GM12874 (cell line): Measurements from ENCODE around the gene RNF130.

Experiments used
- TF ChIP-seq, protein P1 (sequence below): IDR thresholded peaks from 2 replicates; pipeline ENCODE4 v1.5.1; 2011; ENCODE audit warnings: low read depth, mild to moderate bottlenecking, control low read depth, low read length, moderate library complexity; ENCODE audit not compliant: insufficient read depth

The RNF130 gene

DNA sequence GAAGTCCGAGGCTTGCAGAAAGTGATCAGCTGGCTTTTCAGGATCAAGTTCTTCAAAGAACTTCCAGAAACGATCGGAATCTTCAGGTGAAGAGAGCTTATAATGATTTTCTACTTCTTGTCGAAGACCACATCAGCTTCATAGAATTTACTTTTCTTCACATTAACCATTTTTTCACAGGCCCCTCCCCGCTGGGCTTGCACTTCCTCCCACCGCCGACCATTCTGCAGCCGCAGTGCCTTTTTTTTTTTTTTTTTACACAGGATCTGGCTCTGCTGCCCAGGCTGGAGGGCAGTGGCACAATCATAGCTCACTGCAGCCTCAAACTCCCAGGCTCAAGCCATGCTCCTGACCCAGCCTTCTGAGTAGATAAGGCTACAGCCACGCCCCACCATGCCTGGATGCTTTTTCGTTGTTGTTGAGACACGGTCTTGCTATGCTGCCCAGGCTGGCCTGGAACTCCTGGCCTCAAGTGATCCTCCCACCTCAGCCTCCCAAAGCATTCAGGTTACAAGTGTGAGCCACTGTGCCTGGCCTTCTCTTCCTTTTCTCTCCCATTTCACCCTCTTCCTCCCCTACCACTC lies 15.3 kb upstream of the RNF130 start:
- TF ChIP-seq, protein P1, sequence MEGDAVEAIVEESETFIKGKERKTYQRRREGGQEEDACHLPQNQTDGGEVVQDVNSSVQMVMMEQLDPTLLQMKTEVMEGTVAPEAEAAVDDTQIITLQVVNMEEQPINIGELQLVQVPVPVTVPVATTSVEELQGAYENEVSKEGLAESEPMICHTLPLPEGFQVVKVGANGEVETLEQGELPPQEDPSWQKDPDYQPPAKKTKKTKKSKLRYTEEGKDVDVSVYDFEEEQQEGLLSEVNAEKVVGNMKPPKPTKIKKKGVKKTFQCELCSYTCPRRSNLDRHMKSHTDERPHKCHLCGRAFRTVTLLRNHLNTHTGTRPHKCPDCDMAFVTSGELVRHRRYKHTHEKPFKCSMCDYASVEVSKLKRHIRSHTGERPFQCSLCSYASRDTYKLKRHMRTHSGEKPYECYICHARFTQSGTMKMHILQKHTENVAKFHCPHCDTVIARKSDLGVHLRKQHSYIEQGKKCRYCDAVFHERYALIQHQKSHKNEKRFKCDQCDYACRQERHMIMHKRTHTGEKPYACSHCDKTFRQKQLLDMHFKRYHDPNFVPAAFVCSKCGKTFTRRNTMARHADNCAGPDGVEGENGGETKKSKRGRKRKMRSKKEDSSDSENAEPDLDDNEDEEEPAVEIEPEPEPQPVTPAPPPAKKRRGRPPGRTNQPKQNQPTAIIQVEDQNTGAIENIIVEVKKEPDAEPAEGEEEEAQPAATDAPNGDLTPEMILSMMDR: no peak

DNA sequence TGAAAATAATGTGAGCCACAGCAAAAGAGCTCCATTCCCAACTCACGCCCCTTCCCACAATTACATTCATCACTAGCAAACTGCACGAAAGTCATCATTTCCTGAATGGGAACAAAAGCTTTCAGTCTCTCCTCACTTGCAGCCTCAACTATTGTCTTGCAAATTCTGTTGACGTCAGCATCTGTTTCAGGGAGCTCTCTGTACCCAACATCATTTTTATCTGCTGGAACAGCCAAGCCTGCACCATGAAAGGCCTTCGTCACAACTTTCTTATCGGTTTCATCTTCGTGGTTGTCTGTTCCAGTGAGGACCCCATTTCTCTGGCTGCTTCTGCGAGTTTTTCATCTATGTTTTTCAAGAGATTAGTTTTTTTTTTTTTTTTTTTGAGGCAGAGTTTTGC lies 14.3 kb upstream of the RNF130 start:
- TF ChIP-seq, protein P1: no peak

DNA sequence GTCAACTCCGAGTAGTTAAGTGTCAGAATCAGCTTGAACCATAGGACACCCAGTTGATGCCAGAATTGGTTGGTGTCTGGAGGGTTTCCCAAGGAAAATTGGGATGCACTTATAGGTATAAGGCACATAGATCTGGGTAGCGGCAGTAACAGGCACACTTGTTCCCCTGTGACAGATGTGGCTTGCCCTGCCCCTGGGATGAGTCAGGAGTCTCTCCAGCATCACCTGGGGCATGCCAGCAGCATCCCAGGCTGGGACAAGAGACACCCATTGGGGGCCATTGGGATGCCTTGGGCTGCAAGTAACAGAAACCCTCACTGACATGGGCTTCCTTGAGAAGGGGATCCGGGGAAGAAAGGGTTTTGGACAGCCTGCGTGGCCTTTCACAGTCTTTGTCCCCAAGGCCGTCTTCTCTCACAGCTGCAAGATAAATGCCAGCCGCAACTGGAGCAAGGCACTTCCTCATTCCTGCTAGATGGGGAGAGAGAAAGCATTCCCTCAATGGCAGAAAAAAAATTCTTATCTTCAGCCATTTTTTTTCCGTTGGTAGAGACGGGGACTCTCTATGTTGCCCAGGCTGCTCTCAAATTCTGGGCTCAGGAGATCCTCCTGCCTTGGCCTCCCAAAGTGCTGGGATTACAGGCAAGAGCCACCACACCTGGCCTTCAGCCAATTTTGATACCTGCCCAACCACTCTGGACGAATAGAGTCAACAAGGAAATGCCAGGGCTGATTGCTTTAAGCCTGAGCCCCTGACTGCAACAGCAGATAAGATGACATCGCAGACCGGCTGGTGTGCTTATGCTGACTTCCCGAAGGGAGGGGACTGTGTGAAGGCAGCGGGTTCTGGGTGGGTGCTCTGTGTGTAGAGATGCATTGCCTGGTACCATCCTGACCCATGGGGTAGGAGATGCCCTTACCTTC lies 13.3 kb upstream of the RNF130 start:
- TF ChIP-seq, protein P1: no peak

DNA sequence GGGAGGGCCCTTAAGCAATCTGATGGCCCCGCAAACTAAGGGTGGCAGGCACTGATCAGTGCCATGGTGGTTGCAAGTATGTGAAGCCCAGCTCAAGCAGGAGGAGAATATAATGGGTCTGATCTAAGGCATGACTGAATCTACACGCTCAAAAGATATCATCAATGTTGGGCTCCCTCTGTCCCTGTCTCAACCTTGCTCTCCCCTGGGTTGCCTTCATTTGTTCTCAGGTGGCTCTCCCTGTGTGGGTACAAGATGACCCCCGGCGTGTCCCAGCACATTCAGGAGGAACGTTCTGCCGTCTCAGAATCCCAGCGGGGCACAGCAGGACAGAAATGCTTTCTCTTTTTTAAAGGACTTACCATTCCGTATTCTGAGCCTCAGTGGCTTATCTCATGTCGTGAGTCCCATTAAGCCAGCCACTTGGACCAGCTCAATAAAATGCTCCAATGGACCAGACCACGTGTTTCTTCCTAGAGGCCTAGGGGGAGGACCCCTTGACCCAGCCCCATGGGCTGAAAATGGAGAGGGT lies 12.0 kb upstream of the RNF130 start:
- TF ChIP-seq, protein P1: no peak

DNA sequence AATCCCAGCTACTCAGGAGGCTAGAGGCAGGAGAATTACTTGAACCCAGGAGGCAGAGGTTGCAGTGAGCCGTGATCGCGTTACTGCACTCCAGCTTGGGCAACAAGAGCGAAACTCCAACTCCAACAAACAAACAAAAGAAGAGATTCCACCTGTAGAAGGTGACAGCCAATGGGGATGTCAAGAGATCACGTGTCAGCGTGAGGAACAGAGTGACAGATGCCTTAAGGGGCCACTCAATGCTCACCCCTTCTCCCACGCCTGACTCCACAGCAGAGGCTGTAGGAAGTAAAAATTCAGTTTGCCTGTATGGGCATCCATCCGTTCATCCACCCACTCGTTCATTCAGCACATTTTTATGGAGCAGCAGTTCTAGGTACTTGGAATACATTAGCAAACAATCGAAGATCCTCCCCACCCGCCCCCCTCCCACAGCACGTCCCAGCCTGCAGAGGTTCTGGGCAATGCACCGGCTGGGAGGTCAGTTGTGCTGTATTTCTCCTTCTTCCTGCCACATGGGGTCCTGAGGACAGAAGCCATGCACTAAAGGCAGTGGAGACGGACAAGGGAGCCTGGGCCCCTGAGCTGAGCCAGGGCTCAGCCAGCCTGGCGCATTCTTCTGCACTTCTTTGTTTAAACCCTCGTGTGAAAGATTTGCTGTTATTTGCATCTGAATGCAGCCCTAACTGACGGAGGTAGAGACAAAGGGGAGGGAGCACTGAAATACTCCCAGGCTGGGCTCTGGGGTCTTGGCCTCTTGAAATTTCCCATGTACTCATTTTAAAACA lies 11.3 kb upstream of the RNF130 start:
- TF ChIP-seq, protein P1: no peak

DNA sequence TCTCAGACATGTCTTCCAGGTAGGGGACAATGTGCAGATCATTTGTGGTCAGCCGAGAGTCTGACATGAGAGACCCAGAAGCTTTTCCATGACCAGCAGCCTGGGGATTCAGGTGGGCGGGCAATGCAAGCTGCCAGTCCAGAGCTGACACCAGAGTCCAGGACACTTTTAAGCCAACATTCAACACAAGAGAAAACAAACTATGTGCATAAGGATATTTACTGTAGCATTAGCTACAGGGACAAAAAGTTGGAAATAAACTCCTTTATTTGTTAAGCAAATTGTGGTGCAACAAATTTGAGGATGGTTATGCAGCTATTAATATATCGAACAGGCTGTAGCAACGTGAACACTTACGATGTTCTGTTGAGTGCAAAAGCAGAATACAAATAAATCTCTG lies 9.9 kb upstream of the RNF130 start:
- TF ChIP-seq, protein P1: no peak
